Measurements from ENCODE around the gene TCF7L1. TPM values are rescaled to one million over a fixed set of nuclear protein-coding genes. Genes with fewer than 3 reads are reported as not detected.

TCF7L1 gene
- total and polyA plus RNA-seq, 2 donors (not counting 3 experiments of a cell fraction or from before 2014, with no cell fraction given) = 9.6 to 17.4 TPM

DNA sequence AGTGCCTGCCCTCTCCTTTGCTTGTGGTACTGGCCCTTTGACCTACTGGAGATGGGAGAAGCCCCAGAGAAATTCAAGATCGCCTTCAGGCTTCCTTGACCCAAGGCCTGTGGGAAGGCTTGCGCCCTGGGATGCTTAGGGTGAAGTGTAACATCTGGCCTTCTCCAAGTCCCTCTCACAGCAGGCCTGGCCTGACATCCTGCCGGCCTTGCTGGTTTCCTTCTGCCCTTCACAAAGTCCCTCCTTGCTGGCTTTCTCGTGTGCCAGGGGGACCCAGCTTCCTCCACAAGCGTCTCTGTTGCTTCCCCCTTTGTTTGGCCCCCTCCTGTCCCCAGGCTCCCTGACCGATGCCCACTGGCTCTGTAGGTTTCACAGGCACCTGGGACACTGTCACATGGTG, 26.4 kb downstream of the TCF7L1 start:
- DNase-seq (ENCODE audit: low read depth, low spot score) (no peak), FAIRE-seq (no peak)
- TF ChIP-seq MYC (IDR thresholded peaks at IDR 0.05; ENCODE audit: low read depth, low read length) = no peak
- TF ChIP-seq, protein P1, sequence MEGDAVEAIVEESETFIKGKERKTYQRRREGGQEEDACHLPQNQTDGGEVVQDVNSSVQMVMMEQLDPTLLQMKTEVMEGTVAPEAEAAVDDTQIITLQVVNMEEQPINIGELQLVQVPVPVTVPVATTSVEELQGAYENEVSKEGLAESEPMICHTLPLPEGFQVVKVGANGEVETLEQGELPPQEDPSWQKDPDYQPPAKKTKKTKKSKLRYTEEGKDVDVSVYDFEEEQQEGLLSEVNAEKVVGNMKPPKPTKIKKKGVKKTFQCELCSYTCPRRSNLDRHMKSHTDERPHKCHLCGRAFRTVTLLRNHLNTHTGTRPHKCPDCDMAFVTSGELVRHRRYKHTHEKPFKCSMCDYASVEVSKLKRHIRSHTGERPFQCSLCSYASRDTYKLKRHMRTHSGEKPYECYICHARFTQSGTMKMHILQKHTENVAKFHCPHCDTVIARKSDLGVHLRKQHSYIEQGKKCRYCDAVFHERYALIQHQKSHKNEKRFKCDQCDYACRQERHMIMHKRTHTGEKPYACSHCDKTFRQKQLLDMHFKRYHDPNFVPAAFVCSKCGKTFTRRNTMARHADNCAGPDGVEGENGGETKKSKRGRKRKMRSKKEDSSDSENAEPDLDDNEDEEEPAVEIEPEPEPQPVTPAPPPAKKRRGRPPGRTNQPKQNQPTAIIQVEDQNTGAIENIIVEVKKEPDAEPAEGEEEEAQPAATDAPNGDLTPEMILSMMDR (IDR thresholded peaks at IDR 0.05; ENCODE audit: extremely low read depth in 1 of 2, insufficient read depth in 1 of 2, low read depth in 1 of 2, low read length in 2 of 2) = no peak
- no peak for TF ChIP-seq FOS (IDR thresholded peaks at IDR 0.05; ENCODE audit: borderline replicate concordance, insufficient read depth, low read length)
- no peak for TF ChIP-seq GATA2 (IDR thresholded peaks at IDR 0.05; ENCODE audit: insufficient read depth, insufficient read length, low read depth, low read length)
- TF ChIP-seq, protein P2, sequence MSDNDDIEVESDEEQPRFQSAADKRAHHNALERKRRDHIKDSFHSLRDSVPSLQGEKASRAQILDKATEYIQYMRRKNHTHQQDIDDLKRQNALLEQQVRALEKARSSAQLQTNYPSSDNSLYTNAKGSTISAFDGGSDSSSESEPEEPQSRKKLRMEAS (IDR thresholded peaks at IDR 0.05; ENCODE audit: insufficient read depth, insufficient read length) = no peak
- TF ChIP-seq JUN (IDR thresholded peaks at IDR 0.05; ENCODE audit: borderline replicate concordance, insufficient read depth, insufficient read length, low read depth) = no peak
- TF ChIP-seq POLR2AphosphoS5 (IDR thresholded peaks at IDR 0.05; ENCODE audit: insufficient read depth, low read depth, low read length) = no peak
- no peak for TF ChIP-seq POLR2A (IDR thresholded peaks at IDR 0.05; ENCODE audit: low read depth, low read length)
- no peak for TF ChIP-seq EZH2 (IDR thresholded peaks at IDR 0.05; ENCODE audit: borderline replicate concordance, low read depth, low read length, severe bottlenecking)
- Histone ChIP-seq H3K9me1 (replicated peaks; ENCODE audit: control insufficient read depth, extremely low read depth, insufficient read depth, low read length) (no peaks in the 10 kb centered on the region), H3K4me2 (ENCODE audit: insufficient read depth, low read length) (no peak overlapping the region), H4K20me1 (replicated peaks; ENCODE audit: control insufficient read depth, extremely low read depth, insufficient read depth, low read length) (no peaks in the 10 kb centered on the region), H3K4me1 (ENCODE audit: control insufficient read depth, extremely low read depth, insufficient read depth, low read length) (peaks cover 18% of the 10 kb centered on the region), H3K4me3 (replicated peaks in 1 of 3; ENCODE audit: insufficient read depth in 1 of 3, low read depth in 1 of 3, low read length in 3 of 3) (no peak overlapping the region), H2AFZ (ENCODE audit: low read depth, low read length) (no peak overlapping the region), H3K27ac (ENCODE audit: insufficient read depth, low read depth, low read length) (no peak overlapping the region), H3K27me3 (ENCODE audit: control insufficient read depth in 2 of 2, insufficient read depth in 2 of 2, low read length in 2 of 2) (no peaks in the 10 kb centered on the region), H3K9ac (replicated peaks; ENCODE audit: extremely low read depth, insufficient read depth, low read length) (no peak overlapping the region), H3K36me3 (ENCODE audit: control insufficient read depth in 2 of 2, extremely low read depth in 1 of 2, insufficient read depth in 2 of 2, low read length in 2 of 2) (no peaks in the 10 kb centered on the region), H3K79me2 (ENCODE audit: control insufficient read depth, insufficient read depth, low read length) (peaks cover 3% of the 10 kb centered on the region), H3K9me3 (replicated peaks; ENCODE audit: control insufficient read depth, insufficient read depth, low read length) (no peaks in the 10 kb centered on the region)
- dilution Hi-C loops (cut with MboI; ENCODE audit: extremely low pct_ligation_motif_present, low sequenced_read_pairs) (no loop called here), intact Hi-C loops (cut with micrococcal nuclease) (no loop called here)
- BruUV-seq (replicated peaks) = no TSS peak
- ChIA-PET CTCF (interaction anchor here (1.2 kb wide), 1 partner anchor 19 kb away, joined by 3 read pairs; no protein-coding TSS in a partner anchor), POLR2A (no interaction called here)

Data from endothelial cell of umbilical vein (primary cell).